Sigmoid colon (tissue), 7 donors: ENCODE measurements around the gene SMIM31. TPM values are rescaled to one million over a fixed set of nuclear protein-coding genes. Genes with fewer than 3 reads are reported as not detected.

Experiments used
- DNase-seq: peaks from one replicate; pipeline ENCODE4 v3.0.0-alpha.2; 2019
- H3K27ac ChIP-seq, 4 donors: fragments of 200-600 bp; sonication (generic); one replicate each; pipeline ENCODE4 v1.5.1; 2016 to 2019; ENCODE audit warnings: mild to moderate bottlenecking in 1 of 4
- H3K27me3 ChIP-seq, 3 donors: fragments of 200-600 bp; sonication (generic); one replicate each; pipeline ENCODE4 v1.5.1; 2019; ENCODE audit warnings: mild to moderate bottlenecking in 1 of 3
- H3K36me3 ChIP-seq, 4 donors: fragments of 200-600 bp; sonication (generic); one replicate each; pipeline ENCODE4 v1.5.1; 2016 to 2019
- H3K4me1 ChIP-seq, 4 donors: fragments of 200-600 bp; sonication (generic); one replicate each; pipeline ENCODE4 v1.5.1; 2017 to 2019
- H3K4me3 ChIP-seq, 4 donors: fragments of 200-600 bp; sonication (generic); one replicate each; pipeline ENCODE4 v1.5.1; 2017 to 2019; ENCODE audit warnings: mild to moderate bottlenecking in 2 of 4, moderate library complexity in 1 of 4
- H3K9me3 ChIP-seq, 4 donors: fragments of 200-600 bp in 3 of 4; sonication (generic) in 3 of 4; one replicate each; pipeline versions ENCODE4 v1.5.1 to v1.6.1; 2013 to 2019
- CTCF ChIP-seq, 4 experiments: fragments of 450-650 bp in 3 of 4; fragments of 200-600 bp in 1 of 4; IDR thresholded peaks; one replicate each; pipeline ENCODE4 v1.5.1; 2016 to 2019; ENCODE audit warnings: antibody characterized with exemption in 4 of 4, mild to moderate bottlenecking in 3 of 4, moderate library complexity in 2 of 4
- EP300 ChIP-seq, 4 donors: sonication (generic); formaldehyde crosslinking; IDR thresholded peaks; one replicate each; pipeline ENCODE4 v1.6.1; 2017; ENCODE audit warnings: antibody characterized with exemption in 4 of 4
- POLR2A ChIP-seq, 2 donors: fragments of 450-650 bp; IDR thresholded peaks; one replicate each; pipeline ENCODE4 v1.6.1; 2016; ENCODE audit warnings: antibody characterized with exemption in 2 of 2, mild to moderate bottlenecking in 2 of 2, moderate library complexity in 2 of 2
- POLR2AphosphoS5 ChIP-seq, 4 donors: sonication (generic); formaldehyde crosslinking; IDR thresholded peaks; one replicate each; pipeline ENCODE4 v1.6.1; 2017; ENCODE audit warnings: antibody characterized with exemption in 4 of 4
- WGBS, 2 donors: extraction: QIAGEN DNeasy Blood & Tissue Kit; methylation state at CpG; one replicate each; pipeline ENCODE4 v1.1.7; 2013; 5-methylcytosine and 5-hydroxymethylcytosine counted together
- intact Hi-C: fragments of 100-400 bp; cut with DNase I; formaldehyde crosslinking; loops from one replicate; pipeline ENCODE4 v1.15.1; 2023
- polyA plus RNA-seq, 3 donors: library from polyadenylated mRNA; stranded (reverse); fragments of 200-250 nt; gene quantifications; one replicate each; pipeline ENCODE4 v1.2.3, GENCODE V29; 2013
- total RNA-seq, 4 donors: library from RNA; depleted of rRNA; stranded (reverse); fragments of >200 nt; gene quantifications; one replicate each; pipeline ENCODE4 v1.1.0, GENCODE V29; 2016
- donor health status: healthy with polysubstance abuse.
- donor health status: Bipolar disorder and iron deficiency.
- donor health status: healthy.

Gene SMIM31
- total and polyA plus RNA-seq, 7 donors = 6.5 to 80.5 (median 39.0) TPM; not detected in 4

GRCh38 chr4:164779811-164780216 is 25.9 kb downstream of the SMIM31 start:
- WGBS, 2 donors = 52 to 55% methylated on average over 7 of the region's 7 CpGs
- H3K27ac ChIP-seq = no peak overlapping the region
- no peaks in the 10 kb centered on the region for H3K4me1 ChIP-seq
- H3K36me3 ChIP-seq = no peaks in the 10 kb centered on the region
- intact Hi-C loops = loop anchor here (10.0 kb wide), 1 partner anchor 315 kb away; no protein-coding TSS in a partner anchor
- no peaks in the 10 kb centered on the region for H3K27me3 ChIP-seq
- no peak overlapping the region for H3K4me3 ChIP-seq
- no peaks in the 10 kb centered on the region for H3K9me3 ChIP-seq
- TF ChIP-seq POLR2AphosphoS5 (IDR thresholded peaks at IDR 0.05) = no peak
- TF ChIP-seq CTCF (IDR thresholded peaks at IDR 0.05) = peak in 3 of 4 experiments; percentile 28 to 72 (median 28)
- DNase-seq = no peak

GRCh38 chr4:164780839-164781238 is 26.9 kb downstream of the SMIM31 start:
- WGBS, 2 donors = 89 to 94% methylated on average over 3 of the region's 3 CpGs
- TF ChIP-seq CTCF (IDR thresholded peaks at IDR 0.05) (no peak), EP300 (IDR thresholded peaks at IDR 0.05) (no peak), POLR2AphosphoS5 (IDR thresholded peaks at IDR 0.05) (no peak), POLR2A (IDR thresholded peaks at IDR 0.05) (no peak)
- intact Hi-C loops = no loop called here
- H3K4me1 ChIP-seq = no peaks in the 10 kb centered on the region
- no peak for DNase-seq
- H3K9me3 ChIP-seq = no peaks in the 10 kb centered on the region
- no peak overlapping the region for H3K27ac ChIP-seq
- no peaks in the 10 kb centered on the region for H3K27me3 ChIP-seq
- H3K4me3 ChIP-seq = no peak overlapping the region
- H3K36me3 ChIP-seq = no peaks in the 10 kb centered on the region

GRCh38 chr4:164783976-164784375 is 30.0 kb downstream of the SMIM31 start:
- H3K27ac ChIP-seq = no peak overlapping the region
- 82 to 90% methylated on average over 6 of the region's 6 CpGs for WGBS, 2 donors
- H3K27me3 ChIP-seq = no peaks in the 10 kb centered on the region
- no peaks in the 10 kb centered on the region for H3K36me3 ChIP-seq
- H3K9me3 ChIP-seq = no peaks in the 10 kb centered on the region
- TF ChIP-seq EP300 (IDR thresholded peaks at IDR 0.05) (no peak), CTCF (IDR thresholded peaks at IDR 0.05) (no peak), POLR2AphosphoS5 (IDR thresholded peaks at IDR 0.05) (no peak), POLR2A (IDR thresholded peaks at IDR 0.05) (no peak)
- intact Hi-C loops = no loop called here
- H3K4me3 ChIP-seq = no peak overlapping the region
- H3K4me1 ChIP-seq = no peaks in the 10 kb centered on the region
- DNase-seq = no peak

- H3K27me3 ChIP-seq = no peaks in the 10 kb centered on the region
- no peaks in the 10 kb centered on the region for H3K36me3 ChIP-seq
- DNase-seq = no peak
- TF ChIP-seq POLR2A (IDR thresholded peaks at IDR 0.05) = no peak
- TF ChIP-seq CTCF (IDR thresholded peaks at IDR 0.05) = no peak
- TF ChIP-seq EP300 (IDR thresholded peaks at IDR 0.05) = no peak
- TF ChIP-seq POLR2AphosphoS5 (IDR thresholded peaks at IDR 0.05) = no peak
- H3K9me3 ChIP-seq = no peaks in the 10 kb centered on the region
- 94 to 96% methylated on average over 1 of the region's 1 CpG for WGBS, 2 donors
- H3K4me3 ChIP-seq = no peak overlapping the region
- H3K4me1 ChIP-seq = no peaks in the 10 kb centered on the region
- H3K27ac ChIP-seq = no peak overlapping the region
- intact Hi-C loops = no loop called here
Measured at GRCh38 chr4:164789047-164789446, 35.1 kb downstream of the SMIM31 start.

- H3K27ac ChIP-seq = no peak overlapping the region
Measured at GRCh38 chr4:164790249-164790648, 36.3 kb downstream of the SMIM31 start.

More at GRCh38 chr4:164790249-164790648, 36.3 kb downstream of the SMIM31 start:
- Histone ChIP-seq H3K27me3 (no peaks in the 10 kb centered on the region), H3K4me1 (no peaks in the 10 kb centered on the region), H3K9me3 (no peaks in the 10 kb centered on the region), H3K36me3 (no peaks in the 10 kb centered on the region), H3K4me3 (no peak overlapping the region)
- DNase-seq = no peak
- TF ChIP-seq CTCF (IDR thresholded peaks at IDR 0.05) = no peak
- no peak for TF ChIP-seq POLR2A (IDR thresholded peaks at IDR 0.05)
- no peak for TF ChIP-seq POLR2AphosphoS5 (IDR thresholded peaks at IDR 0.05)
- TF ChIP-seq EP300 (IDR thresholded peaks at IDR 0.05) = no peak
- intact Hi-C loops = no loop called here
